Measurements from ENCODE around the gene ANAPC15.

Gene ANAPC15

DNA sequence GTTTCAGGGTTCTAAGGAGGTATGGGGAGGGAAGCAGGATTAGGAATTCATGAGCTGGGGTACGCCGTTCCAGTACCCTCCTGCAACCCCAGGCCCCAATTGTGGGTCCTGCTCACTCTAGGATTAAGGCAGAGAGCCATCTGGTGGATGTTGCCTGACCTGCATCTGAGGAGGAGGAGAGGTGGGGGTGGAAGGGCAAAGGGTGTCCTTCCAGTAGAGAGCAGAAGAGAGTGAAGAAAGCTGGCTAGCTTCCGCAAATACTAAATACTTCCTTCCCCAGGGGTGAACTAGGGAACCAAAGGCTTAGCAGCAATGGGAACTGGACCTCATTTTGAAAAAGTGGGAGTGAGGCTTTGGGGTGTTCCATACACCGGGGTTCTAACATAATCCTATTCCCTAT lies 21.2 kb downstream of the ANAPC15 start:
- H3K4me3 ChIP-seq (ENCODE audit: low read depth, low read length), result no peak overlapping the region
- in situ Hi-C loops (cut with HindIII; ENCODE audit: low sequenced_read_pairs), result no loop called here
- peak; percentile 60 for DNase-seq (ENCODE audit: low read depth, low spot score)
- TF ChIP-seq, protein P1, sequence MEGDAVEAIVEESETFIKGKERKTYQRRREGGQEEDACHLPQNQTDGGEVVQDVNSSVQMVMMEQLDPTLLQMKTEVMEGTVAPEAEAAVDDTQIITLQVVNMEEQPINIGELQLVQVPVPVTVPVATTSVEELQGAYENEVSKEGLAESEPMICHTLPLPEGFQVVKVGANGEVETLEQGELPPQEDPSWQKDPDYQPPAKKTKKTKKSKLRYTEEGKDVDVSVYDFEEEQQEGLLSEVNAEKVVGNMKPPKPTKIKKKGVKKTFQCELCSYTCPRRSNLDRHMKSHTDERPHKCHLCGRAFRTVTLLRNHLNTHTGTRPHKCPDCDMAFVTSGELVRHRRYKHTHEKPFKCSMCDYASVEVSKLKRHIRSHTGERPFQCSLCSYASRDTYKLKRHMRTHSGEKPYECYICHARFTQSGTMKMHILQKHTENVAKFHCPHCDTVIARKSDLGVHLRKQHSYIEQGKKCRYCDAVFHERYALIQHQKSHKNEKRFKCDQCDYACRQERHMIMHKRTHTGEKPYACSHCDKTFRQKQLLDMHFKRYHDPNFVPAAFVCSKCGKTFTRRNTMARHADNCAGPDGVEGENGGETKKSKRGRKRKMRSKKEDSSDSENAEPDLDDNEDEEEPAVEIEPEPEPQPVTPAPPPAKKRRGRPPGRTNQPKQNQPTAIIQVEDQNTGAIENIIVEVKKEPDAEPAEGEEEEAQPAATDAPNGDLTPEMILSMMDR (IDR thresholded peaks at IDR 0.05; ENCODE audit: low read depth, low read length), result peak; percentile 90

DNA sequence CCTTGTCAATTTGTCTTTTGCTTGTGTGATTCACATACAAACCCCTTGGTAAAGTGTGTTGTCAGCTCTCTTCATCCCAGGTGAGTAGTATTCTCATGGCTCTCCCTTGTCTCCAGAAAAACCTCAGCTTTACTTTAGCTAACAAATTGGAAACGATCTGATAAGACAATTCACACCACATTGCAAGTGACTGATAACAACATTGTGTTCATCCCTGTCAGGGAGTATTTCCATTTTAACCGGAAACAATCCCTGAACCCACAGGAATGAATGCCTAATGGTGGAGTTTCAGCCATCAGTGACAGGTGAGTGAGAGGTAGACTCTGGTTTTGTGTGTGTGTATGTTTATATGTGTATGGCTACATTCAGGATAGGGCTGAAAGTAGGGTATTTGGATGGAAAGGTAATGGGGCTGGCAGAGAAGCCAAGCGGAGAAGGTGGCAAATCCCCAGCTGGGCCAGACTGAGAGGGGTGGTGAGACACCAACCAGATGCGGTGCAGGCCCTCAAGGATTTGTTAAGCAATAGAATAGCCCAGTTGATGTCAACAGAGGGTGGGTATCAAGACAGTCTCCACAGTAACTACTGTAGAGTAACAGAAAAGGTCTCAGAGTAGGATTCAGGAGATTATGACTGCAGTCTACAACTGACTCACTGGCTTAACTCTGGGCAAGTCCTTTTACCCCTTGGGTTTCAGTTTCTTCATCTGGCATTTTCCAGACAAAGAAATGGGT lies 24.3 kb downstream of the ANAPC15 start:
- no peak for DNase-seq (ENCODE audit: low read depth, low spot score)
- TF ChIP-seq, protein P1 (IDR thresholded peaks at IDR 0.05; ENCODE audit: low read depth, low read length), result no peak
- in situ Hi-C loops (cut with HindIII; ENCODE audit: low sequenced_read_pairs), result no loop called here

DNA sequence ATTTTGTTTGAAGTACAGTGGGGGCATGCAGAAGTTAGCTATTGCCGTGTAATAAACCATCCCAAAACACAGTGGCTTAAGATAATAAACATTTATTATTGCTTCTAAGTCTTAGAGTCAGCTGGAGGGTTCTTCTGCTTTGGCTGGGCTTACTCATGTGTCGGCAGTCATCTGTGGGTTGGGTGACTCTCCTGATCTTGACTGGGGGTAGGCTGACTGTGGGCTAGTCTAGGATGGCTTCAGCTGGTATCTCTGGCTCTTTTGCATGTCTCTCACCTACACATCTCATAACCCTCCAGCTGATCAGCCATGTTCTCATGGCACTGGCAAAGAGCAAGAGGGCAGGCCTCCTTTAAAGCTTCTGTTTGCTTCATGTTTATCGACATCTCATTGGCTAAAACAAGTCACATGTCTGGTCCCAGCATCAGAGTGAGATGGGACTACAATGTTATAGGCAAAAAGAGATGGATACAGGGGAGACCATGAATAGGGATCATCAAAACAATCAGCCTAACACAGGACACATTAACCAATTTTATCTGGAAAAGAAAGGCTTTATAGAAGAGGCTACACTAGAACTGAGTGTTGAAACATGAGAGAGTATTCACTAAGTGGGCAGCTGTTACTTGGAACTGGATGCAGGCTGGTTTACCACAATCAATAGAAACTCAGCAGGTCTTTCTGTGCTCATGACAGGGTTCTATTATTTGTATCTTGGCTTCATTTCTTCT lies 26.7 kb downstream of the ANAPC15 start:
- peak; percentile 32 for DNase-seq (ENCODE audit: low read depth, low spot score)
- in situ Hi-C loops (cut with HindIII; ENCODE audit: low sequenced_read_pairs), result no loop called here
- TF ChIP-seq, protein P1 (IDR thresholded peaks at IDR 0.05; ENCODE audit: low read depth, low read length), result no peak
- H3K4me3 ChIP-seq (ENCODE audit: low read depth, low read length), result no peak overlapping the region

More for the DNA sequence above, 24.3 kb downstream of the ANAPC15 start:
- H3K4me3 ChIP-seq (ENCODE audit: low read depth, low read length), result no peak overlapping the region

DNA sequence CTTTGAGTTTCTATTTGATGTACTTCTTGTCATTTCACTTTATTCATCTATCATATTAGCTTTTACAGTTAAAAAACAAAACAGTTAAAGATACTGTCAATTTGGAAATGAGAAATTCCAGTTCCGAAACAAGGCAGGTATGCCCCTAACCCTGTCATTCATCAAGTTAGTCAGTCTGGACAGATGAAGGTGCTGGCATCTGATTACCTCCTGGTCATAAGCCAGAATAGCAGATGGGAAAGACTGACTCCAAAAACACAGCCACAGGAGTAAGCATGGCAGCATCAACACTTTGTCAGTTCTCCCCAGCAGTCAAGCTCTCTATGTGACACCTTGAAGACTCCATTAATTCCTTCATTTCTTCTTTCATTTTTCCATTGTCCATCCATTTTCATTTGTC lies 27.5 kb downstream of the ANAPC15 start:
- no peak overlapping the region for H3K4me3 ChIP-seq (ENCODE audit: low read depth, low read length)
- no peak for DNase-seq (ENCODE audit: low read depth, low spot score)
- in situ Hi-C loops (cut with HindIII; ENCODE audit: low sequenced_read_pairs), result no loop called here
- TF ChIP-seq, protein P1 (IDR thresholded peaks at IDR 0.05; ENCODE audit: low read depth, low read length), result no peak

DNA sequence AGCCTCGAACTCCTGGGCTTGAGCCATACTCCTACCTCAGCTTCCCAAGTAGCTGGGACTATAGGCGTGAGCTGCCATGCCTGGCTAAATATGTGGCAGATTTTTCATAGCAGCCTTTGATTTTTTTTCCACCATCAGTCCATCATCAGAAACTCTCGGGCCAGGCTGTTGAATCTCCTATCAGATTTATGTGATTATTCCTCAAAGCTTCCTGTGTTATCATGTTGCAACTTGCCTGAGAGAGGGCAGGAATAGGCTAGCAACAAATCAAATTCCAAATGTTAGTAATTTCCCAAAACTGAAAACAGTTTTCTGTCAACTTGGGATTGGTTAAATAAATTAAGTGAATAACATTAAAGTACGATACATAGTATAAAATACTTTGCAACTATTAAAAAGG lies 28.4 kb downstream of the ANAPC15 start:
- H3K4me3 ChIP-seq (ENCODE audit: low read depth, low read length), result no peak overlapping the region
- TF ChIP-seq, protein P1 (IDR thresholded peaks at IDR 0.05; ENCODE audit: low read depth, low read length), result no peak
- in situ Hi-C loops (cut with HindIII; ENCODE audit: low sequenced_read_pairs), result no loop called here
- no peak for DNase-seq (ENCODE audit: low read depth, low spot score)

DNA sequence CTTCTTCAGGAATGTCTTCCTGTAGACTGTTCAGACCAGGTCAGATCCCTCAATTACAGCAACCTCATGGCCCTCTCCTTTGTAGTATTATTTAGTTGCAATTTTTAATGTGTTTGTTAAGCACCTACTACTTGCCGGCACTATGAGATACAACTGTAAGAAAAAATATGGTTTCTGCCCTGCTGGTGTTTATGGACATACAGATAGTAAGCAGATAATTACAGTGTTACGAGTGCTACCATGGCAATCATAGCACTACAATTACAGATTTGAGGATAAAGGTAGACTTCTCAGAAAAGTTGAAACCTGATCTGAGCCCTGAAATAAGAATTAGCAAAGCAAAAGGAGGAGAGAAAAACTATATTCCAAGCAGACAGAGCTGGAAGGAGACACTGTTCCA lies 29.1 kb downstream of the ANAPC15 start:
- H3K4me3 ChIP-seq (ENCODE audit: low read depth, low read length), result no peak overlapping the region
- in situ Hi-C loops (cut with HindIII; ENCODE audit: low sequenced_read_pairs), result no loop called here
- TF ChIP-seq, protein P1 (IDR thresholded peaks at IDR 0.05; ENCODE audit: low read depth, low read length), result no peak
- no peak for DNase-seq (ENCODE audit: low read depth, low spot score)

Measured in astrocyte of the spinal cord (primary cell).